B cell (primary cell): Measurements from ENCODE around the gene LMNB1.

ENCODE experiments used
- EZH2 ChIP-seq: IDR thresholded peaks from 2 replicates; pipeline ENCODE4 v1.6.1; 2012; ENCODE audit warnings: borderline replicate concordance, low read depth, mild to moderate bottlenecking, moderate library complexity, low read length; ENCODE audit not compliant: insufficient read depth, poor library complexity, severe bottlenecking
- TF ChIP-seq, protein P1 (sequence below): fragments of 200-600 bp; IDR thresholded peaks from one replicate; pipeline ENCODE4 v1.8.0; 2022; ENCODE audit warnings: antibody characterized with exemption, mild to moderate bottlenecking

DNA sequence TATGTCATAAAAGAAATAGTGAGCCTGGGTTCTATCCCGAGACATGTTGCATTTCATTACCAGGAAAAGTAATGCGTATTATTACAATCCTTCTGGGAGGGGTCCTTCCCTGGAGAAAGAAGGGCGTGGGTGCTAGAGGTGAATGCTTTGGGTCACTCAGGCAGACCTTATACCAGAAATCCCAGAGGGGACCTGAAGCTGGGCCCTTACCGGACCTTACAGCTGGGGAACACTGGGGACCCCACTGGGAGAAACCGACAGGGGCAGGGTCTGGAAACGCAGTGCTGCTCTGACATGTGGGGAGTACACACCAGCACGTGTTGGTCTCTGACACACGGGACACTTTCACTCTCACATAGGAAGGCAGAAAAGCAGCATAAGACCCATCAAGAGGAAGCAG is 71.3 kb downstream of the LMNB1 start:
- TF ChIP-seq, protein P1, sequence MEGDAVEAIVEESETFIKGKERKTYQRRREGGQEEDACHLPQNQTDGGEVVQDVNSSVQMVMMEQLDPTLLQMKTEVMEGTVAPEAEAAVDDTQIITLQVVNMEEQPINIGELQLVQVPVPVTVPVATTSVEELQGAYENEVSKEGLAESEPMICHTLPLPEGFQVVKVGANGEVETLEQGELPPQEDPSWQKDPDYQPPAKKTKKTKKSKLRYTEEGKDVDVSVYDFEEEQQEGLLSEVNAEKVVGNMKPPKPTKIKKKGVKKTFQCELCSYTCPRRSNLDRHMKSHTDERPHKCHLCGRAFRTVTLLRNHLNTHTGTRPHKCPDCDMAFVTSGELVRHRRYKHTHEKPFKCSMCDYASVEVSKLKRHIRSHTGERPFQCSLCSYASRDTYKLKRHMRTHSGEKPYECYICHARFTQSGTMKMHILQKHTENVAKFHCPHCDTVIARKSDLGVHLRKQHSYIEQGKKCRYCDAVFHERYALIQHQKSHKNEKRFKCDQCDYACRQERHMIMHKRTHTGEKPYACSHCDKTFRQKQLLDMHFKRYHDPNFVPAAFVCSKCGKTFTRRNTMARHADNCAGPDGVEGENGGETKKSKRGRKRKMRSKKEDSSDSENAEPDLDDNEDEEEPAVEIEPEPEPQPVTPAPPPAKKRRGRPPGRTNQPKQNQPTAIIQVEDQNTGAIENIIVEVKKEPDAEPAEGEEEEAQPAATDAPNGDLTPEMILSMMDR, result no peak
- no peak for TF ChIP-seq EZH2
